AG09319 (cell line): ENCODE results near the gene ACER3.

Experiments used
- DNase-seq: peaks from one replicate; pipeline ENCODE4 v3.0.0-alpha.2; 2010; ENCODE audit warnings: low read depth; ENCODE audit errors: extremely low read depth
- TF ChIP-seq, protein P1 (sequence below): IDR thresholded peaks from 2 replicates; pipeline ENCODE4 v1.5.1; 2011; ENCODE audit warnings: low read depth, mild to moderate bottlenecking, inconsistent platforms, low read length, moderate library complexity

Gene ACER3

DNA sequence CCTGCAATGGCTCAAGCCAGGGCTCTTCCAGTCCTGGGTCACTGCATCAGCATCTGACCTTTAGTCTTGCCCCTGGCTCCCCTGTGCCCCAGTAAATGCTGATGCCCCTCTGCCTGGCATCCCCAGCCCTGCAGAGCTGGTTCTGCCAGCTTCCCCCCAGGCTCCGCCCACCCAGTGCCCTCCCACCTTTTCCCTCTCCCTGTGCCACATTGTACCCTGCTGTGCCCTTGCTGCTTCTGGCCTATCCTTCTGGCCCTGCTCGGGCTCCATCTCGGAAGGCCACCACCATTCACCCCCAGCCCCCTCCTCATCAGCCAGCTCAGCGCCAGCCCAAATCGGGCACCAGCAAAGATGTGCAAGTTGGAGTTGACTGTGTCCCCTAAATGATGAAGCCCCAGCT is 213.5 kb downstream of the ACER3 start:
- no peak for DNase-seq
- TF ChIP-seq, protein P1, sequence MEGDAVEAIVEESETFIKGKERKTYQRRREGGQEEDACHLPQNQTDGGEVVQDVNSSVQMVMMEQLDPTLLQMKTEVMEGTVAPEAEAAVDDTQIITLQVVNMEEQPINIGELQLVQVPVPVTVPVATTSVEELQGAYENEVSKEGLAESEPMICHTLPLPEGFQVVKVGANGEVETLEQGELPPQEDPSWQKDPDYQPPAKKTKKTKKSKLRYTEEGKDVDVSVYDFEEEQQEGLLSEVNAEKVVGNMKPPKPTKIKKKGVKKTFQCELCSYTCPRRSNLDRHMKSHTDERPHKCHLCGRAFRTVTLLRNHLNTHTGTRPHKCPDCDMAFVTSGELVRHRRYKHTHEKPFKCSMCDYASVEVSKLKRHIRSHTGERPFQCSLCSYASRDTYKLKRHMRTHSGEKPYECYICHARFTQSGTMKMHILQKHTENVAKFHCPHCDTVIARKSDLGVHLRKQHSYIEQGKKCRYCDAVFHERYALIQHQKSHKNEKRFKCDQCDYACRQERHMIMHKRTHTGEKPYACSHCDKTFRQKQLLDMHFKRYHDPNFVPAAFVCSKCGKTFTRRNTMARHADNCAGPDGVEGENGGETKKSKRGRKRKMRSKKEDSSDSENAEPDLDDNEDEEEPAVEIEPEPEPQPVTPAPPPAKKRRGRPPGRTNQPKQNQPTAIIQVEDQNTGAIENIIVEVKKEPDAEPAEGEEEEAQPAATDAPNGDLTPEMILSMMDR = no peak

DNA sequence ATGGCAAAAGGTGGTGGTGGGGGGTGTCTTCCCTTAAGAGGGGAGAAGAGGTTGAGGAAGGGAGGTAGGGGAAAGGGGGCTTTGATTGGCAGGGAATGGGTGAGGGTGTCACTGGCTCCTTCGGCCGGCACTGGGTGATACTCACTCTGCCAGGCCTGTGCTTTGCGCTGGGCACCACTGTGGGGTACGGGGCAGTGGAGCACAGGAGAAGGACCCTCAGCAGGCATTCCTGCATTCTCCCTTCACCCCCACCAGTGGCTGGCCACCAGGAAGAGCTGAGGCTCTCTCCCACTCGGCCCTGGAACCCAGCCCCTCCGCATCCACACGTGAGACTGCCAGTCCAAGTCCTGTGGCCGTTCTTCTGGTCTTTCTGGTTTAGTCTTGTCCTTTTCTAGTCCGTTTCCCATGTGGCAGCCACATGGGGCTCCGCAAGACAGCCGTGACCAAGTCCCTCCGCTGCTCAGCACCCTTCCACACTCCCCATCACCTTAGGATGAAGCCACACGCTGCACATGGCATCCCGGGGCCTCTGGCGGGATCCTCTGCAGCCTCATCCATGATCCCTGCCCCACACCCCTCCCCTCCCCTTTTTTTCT is 214.0 kb downstream of the ACER3 start:
- TF ChIP-seq, protein P1 = no peak
- no peak for DNase-seq

DNA sequence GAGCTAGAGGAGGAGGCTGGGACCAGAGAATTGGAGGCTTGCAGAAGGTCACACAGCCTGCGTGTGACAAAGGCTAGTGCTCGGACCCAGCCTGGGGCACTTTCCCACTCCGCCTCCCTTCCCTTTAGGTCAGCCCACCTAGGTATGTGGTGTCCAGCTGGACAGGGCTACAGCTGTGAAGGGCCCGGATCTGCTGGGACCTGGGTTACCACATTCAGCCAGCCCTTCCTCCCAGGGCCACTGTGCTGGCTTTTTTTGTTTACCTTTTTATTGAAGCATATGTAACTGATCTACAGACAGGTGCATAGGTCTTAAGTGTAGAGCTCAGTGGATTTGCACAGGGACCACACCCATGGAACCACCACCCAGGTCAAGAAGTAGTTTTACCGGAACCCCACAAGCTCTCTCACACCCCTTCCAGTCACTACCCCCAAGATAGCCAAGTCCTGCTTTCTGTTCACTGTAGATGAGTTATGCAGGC is 214.7 kb downstream of the ACER3 start:
- DNase-seq = no peak
- TF ChIP-seq, protein P1 = no peak
